K562 (cell line): ENCODE data around the gene C2orf92. TPM values are rescaled to one million over a fixed set of nuclear protein-coding genes. Genes with fewer than 3 reads are reported as not detected.

Experiments
- ATAC-seq: fragments of 200-7000 bp; cut with Tn5 transposase; 3 replicates; pipeline ENCODE4 v1.9.1; 2020; ENCODE audit warnings: moderate library complexity
- BruUV-seq: library from RNA; stranded (reverse); fragments of 400-500 nt; replicated peaks from 2 replicates; lab custom pipeline; 2021; lab: Mats Ljungman, UMichigan
- CTCF ChIA-PET: fragments of 300-600 bp; formaldehyde crosslinking; extraction: SDS; loops from one replicate; lab custom pipeline; 2021; ENCODE audit warnings: low intra/inter-chr PET ratio; lab: Yijun Ruan, JAX
- POLR2A ChIA-PET: fragments of 300-600, 350-650 bp; sonication (Branson Sonifier 250); formaldehyde crosslinking; extraction: SDS; loops from one replicate; lab custom pipeline; 2021; ENCODE audit warnings: antibody characterized with exemption, inconsistent platforms; lab: Yijun Ruan, JAX
- DNase-seq, 4 experiments: peaks; one replicate each; pipeline versions ENCODE4 v3.0.0 to v3.0.0-alpha.2; 2011 to 2018; ENCODE audit warnings: low spot score in 3 of 4, mixed read lengths in 3 of 4; ENCODE audit errors: extremely low read depth in 1 of 4
- FAIRE-seq: peaks from 2 replicates; lab custom pipeline; 2011; peaks lifted over from hg19 to GRCh38; lab: Jason Lieb, UNC
- H2AFZ ChIP-seq: 2 replicates; pipeline ENCODE4 v1.6.0; 2011; ENCODE audit warnings: low read depth, low read length, control low read depth, inconsistent platforms
- H3K27ac ChIP-seq: fragments of 200-600 bp; 3 replicates; pipeline ENCODE4 v1.8.0; 2011; ENCODE audit warnings: low read depth, mild to moderate bottlenecking, control low read depth, inconsistent platforms, low read length, moderate library complexity, mixed read lengths; ENCODE audit errors: extremely low read depth
- H3K27me3 ChIP-seq, 2 experiments: fragments of 300-600 bp in 1 of 2; 2 replicates in 1 of 2; 3 replicates in 1 of 2; pipeline versions ENCODE4 v1.6.0 to v1.8.0; 2011; ENCODE audit warnings: inconsistent platforms in 2 of 2, low read length in 2 of 2, mild to moderate bottlenecking in 1 of 2, mixed read lengths in 1 of 2, moderate library complexity in 1 of 2; ENCODE audit not compliant: control insufficient read depth in 2 of 2, insufficient read depth in 2 of 2
- H3K36me3 ChIP-seq: fragments of 300-600 bp; 3 replicates; pipeline ENCODE4 v1.8.0; 2011; ENCODE audit warnings: mild to moderate bottlenecking, low read length, inconsistent platforms; ENCODE audit not compliant: control insufficient read depth, insufficient read depth
- H3K4me1 ChIP-seq, 2 experiments: fragments of 200-600 bp in 1 of 2; replicated peaks in 1 of 2; 2 replicates in 1 of 2; 3 replicates in 1 of 2; pipeline versions ENCODE4 v1.5.1 to v1.8.0; 2011; ENCODE audit warnings: inconsistent platforms in 2 of 2, low read length in 2 of 2, mild to moderate bottlenecking in 1 of 2, mixed read lengths in 1 of 2, moderate library complexity in 1 of 2; ENCODE audit not compliant: control insufficient read depth in 2 of 2, insufficient read depth in 2 of 2
- H3K4me2 ChIP-seq: 2 replicates; pipeline ENCODE4 v1.6.1; 2011; ENCODE audit warnings: low read length, control low read depth, inconsistent platforms, mixed read lengths; ENCODE audit not compliant: insufficient read depth
- H3K4me3 ChIP-seq: fragments of 200-600 bp; sonication (generic), shearing (Covaris generic); 2 replicates; pipeline ENCODE4 v1.5.1; 2016; ENCODE audit warnings: control low read depth, inconsistent platforms
- H3K79me2 ChIP-seq: fragments of 200-600 bp; 3 replicates; pipeline ENCODE4 v1.8.0; 2011; ENCODE audit warnings: low read length, inconsistent platforms; ENCODE audit not compliant: control insufficient read depth, insufficient read depth
- H3K9ac ChIP-seq, 2 experiments: 2 replicates each; pipeline versions ENCODE4 v1.6.0 to v1.6.1; 2011; ENCODE audit warnings: low read depth in 2 of 2, low read length in 2 of 2, control low read depth in 1 of 2, inconsistent platforms in 1 of 2, mild to moderate bottlenecking in 1 of 2, mixed read lengths in 1 of 2; ENCODE audit not compliant: insufficient read depth in 1 of 2
- H3K9me1 ChIP-seq: one replicate; pipeline ENCODE4 v1.6.0; 2011; ENCODE audit warnings: inconsistent platforms, mild to moderate bottlenecking, low read length, moderate library complexity; ENCODE audit not compliant: control insufficient read depth, insufficient read depth
- H3K9me3 ChIP-seq: replicated peaks from 2 replicates; pipeline ENCODE4 v1.5.1; 2011; ENCODE audit warnings: low read depth, low read length, inconsistent platforms; ENCODE audit not compliant: control insufficient read depth, insufficient read depth
- H4K20me1 ChIP-seq: replicated peaks from 2 replicates; pipeline ENCODE4 v1.6.1; 2011; ENCODE audit warnings: low read length, inconsistent platforms, mixed read lengths; ENCODE audit not compliant: control insufficient read depth, insufficient read depth
- EHMT2 ChIP-seq: fragments of 450-650 bp; IDR thresholded peaks from 2 replicates; pipeline ENCODE4 v1.6.1; 2018; ENCODE audit warnings: antibody characterized with exemption
- FOS ChIP-seq: IDR thresholded peaks from 3 replicates; pipeline ENCODE4 v1.6.1; 2011; ENCODE audit not compliant: insufficient read length; ENCODE audit errors: extremely low read depth
- LEF1 ChIP-seq: fragments of 450-650 bp; IDR thresholded peaks from 2 replicates; pipeline ENCODE4 v1.6.1; 2016; ENCODE audit warnings: mild to moderate bottlenecking
- MXI1 ChIP-seq: IDR thresholded peaks from 2 replicates; pipeline ENCODE4 v1.6.1; 2011; ENCODE audit warnings: low read depth, mild to moderate bottlenecking, improper control_type of control experiment, low read length
- SAFB ChIP-seq: fragments of 200-400 bp; formaldehyde crosslinking; IDR thresholded peaks from 2 replicates; pipeline ENCODE4 v1.6.1; 2017; ENCODE audit warnings: low read depth, low read length, borderline replicate concordance
- THRAP3 ChIP-seq: fragments of 450-650 bp; IDR thresholded peaks from 2 replicates; pipeline ENCODE4 v1.6.1; 2016; ENCODE audit warnings: mild to moderate bottlenecking, inconsistent platforms, borderline replicate concordance
- ZC3H4 ChIP-seq: sonication (generic); formaldehyde crosslinking; IDR thresholded peaks from 2 replicates; pipeline ENCODE4 v1.9.0; 2021; ENCODE audit warnings: missing genetic modification reagents, borderline replicate concordance
- ZNF785 ChIP-seq: fragments of 250-450 bp; sonication (Bioruptor Pico); IDR thresholded peaks from 2 replicates; pipeline ENCODE4 v1.4.0; 2020; ENCODE audit warnings: mild to moderate bottlenecking
- WGBS: fragments of 100-300 bp; shearing (Covaris generic); methylation state at CpG from one replicate; pipeline ENCODE4 v1.1.6; 2016; ENCODE audit warnings: low coverage, mixed read lengths; ENCODE audit not compliant: insufficient coverage; ENCODE audit errors: missing lambda C conversion rate; 5-methylcytosine and 5-hydroxymethylcytosine counted together
- in situ Hi-C: fragments of 300-500 bp; cut with MboI; formaldehyde crosslinking; loops from 4 replicates; pipeline ENCODE4 v1.15.0; 2018; ENCODE audit warnings: inconsistent platforms, mixed read lengths
- intact Hi-C: fragments of 100-400 bp; cut with micrococcal nuclease; formaldehyde crosslinking; loops from 2 replicates; pipeline ENCODE4 v1.14.2; 2022
- polyA plus RNA-seq, 8 experiments: library from polyadenylated mRNA; depleted of rRNA in 4 of 8; stranded (reverse) in 5 of 8; unstranded in 3 of 8; fragments of >200 nt; fragmentation: Nextera tagmentation in 2 of 8; fragmentation: Illumina TruSeq in 1 of 8; extraction: Ambion mirVana in 2 of 8; extraction: Trizol in 1 of 8; gene quantifications; 2 replicates each; pipeline versions ENCODE4 v1.2.1 to v1.2.3, GENCODE V29; 2011 to 2014; ENCODE audit warnings: inconsistent platforms in 1 of 8, missing spikeins in 1 of 8
- total RNA-seq, 7 experiments: library from RNA; depleted of rRNA in 6 of 7; stranded (reverse); fragments of >200 nt in 6 of 7; fragmentation: Illumina TruSeq in 2 of 7; extraction: Trizol in 2 of 7; gene quantifications; 2 replicates each; pipeline versions ENCODE4 v1.2.1 to v1.2.3, GENCODE V29; 2011 to 2021; ENCODE audit warnings: low replicate concordance in 1 of 7
- TF ChIP-seq, protein P1 (sequence below): sonication (generic); formaldehyde crosslinking; IDR thresholded peaks from 2 replicates; pipeline ENCODE4 v1.8.1; 2023; ENCODE audit warnings: missing genetic modification reagents, mild to moderate bottlenecking, borderline replicate concordance
- TF ChIP-seq, protein P2 (sequence below), 2 experiments: fragments of 450-650 bp; IDR thresholded peaks; 2 replicates each; pipeline ENCODE4 v1.6.1; 2018; ENCODE audit warnings: mild to moderate bottlenecking in 2 of 2, low read depth in 1 of 2; ENCODE audit not compliant: partially characterized antibody in 2 of 2
- TF ChIP-seq, protein P3 (sequence below): fragments of 250-450 bp; sonication (Bioruptor Pico); IDR thresholded peaks from 2 replicates; pipeline ENCODE4 v1.8.0; 2021; ENCODE audit warnings: mild to moderate bottlenecking, moderate library complexity

C2orf92 gene
- total and polyA plus RNA-seq, 9 of the 15 experiments (the other 6 are each of a cell fraction or from before 2014, with no cell fraction given) = 0.65 to 6.8 (median 3.6) TPM

- Histone ChIP-seq H3K27me3 (no peaks in the 10 kb centered on the region), H3K27ac (no peak overlapping the region), H3K9me1 (no peaks in the 10 kb centered on the region), H3K36me3 (no peaks in the 10 kb centered on the region), H3K4me1 (peaks cover 11 to 26% of the 10 kb centered on the region in 2 experiments), H4K20me1 (no peaks in the 10 kb centered on the region), H3K4me2 (no peak overlapping the region), H3K4me3 (no peak overlapping the region), H2AFZ (no peak overlapping the region), H3K9ac (no peak overlapping the region), H3K9me3 (no peaks in the 10 kb centered on the region), H3K79me2 (no peaks in the 10 kb centered on the region)
- in situ Hi-C loops (no loop called here), intact Hi-C loops (no loop called here)
- no TSS peak for BruUV-seq
- ChIA-PET CTCF (no interaction called here), POLR2A (interaction anchor here (0.6 to 3.4 kb wide), 4 partner anchors 11 to 27 kb away, joined by 3 to 15 read pairs (median 4); partner anchors contain the start of gene ACTR1B)
- 82% methylated on average over 1 of the region's 1 CpG for WGBS
- FAIRE-seq (no peak), DNase-seq (no peak), ATAC-seq (no peak)
- TF ChIP-seq, protein P1, sequence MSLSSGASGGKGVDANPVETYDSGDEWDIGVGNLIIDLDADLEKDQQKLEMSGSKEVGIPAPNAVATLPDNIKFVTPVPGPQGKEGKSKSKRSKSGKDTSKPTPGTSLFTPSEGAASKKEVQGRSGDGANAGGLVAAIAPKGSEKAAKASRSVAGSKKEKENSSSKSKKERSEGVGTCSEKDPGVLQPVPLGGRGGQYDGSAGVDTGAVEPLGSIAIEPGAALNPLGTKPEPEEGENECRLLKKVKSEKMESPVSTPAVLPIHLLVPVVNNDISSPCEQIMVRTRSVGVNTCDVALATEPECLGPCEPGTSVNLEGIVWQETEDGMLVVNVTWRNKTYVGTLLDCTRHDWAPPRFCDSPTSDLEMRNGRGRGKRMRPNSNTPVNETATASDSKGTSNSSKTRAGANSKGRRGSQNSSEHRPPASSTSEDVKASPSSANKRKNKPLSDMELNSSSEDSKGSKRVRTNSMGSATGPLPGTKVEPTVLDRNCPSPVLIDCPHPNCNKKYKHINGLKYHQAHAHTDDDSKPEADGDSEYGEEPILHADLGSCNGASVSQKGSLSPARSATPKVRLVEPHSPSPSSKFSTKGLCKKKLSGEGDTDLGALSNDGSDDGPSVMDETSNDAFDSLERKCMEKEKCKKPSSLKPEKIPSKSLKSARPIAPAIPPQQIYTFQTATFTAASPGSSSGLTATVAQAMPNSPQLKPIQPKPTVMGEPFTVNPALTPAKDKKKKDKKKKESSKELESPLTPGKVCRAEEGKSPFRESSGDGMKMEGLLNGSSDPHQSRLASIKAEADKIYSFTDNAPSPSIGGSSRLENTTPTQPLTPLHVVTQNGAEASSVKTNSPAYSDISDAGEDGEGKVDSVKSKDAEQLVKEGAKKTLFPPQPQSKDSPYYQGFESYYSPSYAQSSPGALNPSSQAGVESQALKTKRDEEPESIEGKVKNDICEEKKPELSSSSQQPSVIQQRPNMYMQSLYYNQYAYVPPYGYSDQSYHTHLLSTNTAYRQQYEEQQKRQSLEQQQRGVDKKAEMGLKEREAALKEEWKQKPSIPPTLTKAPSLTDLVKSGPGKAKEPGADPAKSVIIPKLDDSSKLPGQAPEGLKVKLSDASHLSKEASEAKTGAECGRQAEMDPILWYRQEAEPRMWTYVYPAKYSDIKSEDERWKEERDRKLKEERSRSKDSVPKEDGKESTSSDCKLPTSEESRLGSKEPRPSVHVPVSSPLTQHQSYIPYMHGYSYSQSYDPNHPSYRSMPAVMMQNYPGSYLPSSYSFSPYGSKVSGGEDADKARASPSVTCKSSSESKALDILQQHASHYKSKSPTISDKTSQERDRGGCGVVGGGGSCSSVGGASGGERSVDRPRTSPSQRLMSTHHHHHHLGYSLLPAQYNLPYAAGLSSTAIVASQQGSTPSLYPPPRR (CRISPR knock-in tag) = no peak
- TF ChIP-seq FOS (no peak), SAFB (no peak), EHMT2 (no peak), ZNF785 (no peak), THRAP3 (no peak), MXI1 (no peak), LEF1 (no peak), ZC3H4 (CRISPR knock-in tag) (no peak)
- TF ChIP-seq, protein P2, sequence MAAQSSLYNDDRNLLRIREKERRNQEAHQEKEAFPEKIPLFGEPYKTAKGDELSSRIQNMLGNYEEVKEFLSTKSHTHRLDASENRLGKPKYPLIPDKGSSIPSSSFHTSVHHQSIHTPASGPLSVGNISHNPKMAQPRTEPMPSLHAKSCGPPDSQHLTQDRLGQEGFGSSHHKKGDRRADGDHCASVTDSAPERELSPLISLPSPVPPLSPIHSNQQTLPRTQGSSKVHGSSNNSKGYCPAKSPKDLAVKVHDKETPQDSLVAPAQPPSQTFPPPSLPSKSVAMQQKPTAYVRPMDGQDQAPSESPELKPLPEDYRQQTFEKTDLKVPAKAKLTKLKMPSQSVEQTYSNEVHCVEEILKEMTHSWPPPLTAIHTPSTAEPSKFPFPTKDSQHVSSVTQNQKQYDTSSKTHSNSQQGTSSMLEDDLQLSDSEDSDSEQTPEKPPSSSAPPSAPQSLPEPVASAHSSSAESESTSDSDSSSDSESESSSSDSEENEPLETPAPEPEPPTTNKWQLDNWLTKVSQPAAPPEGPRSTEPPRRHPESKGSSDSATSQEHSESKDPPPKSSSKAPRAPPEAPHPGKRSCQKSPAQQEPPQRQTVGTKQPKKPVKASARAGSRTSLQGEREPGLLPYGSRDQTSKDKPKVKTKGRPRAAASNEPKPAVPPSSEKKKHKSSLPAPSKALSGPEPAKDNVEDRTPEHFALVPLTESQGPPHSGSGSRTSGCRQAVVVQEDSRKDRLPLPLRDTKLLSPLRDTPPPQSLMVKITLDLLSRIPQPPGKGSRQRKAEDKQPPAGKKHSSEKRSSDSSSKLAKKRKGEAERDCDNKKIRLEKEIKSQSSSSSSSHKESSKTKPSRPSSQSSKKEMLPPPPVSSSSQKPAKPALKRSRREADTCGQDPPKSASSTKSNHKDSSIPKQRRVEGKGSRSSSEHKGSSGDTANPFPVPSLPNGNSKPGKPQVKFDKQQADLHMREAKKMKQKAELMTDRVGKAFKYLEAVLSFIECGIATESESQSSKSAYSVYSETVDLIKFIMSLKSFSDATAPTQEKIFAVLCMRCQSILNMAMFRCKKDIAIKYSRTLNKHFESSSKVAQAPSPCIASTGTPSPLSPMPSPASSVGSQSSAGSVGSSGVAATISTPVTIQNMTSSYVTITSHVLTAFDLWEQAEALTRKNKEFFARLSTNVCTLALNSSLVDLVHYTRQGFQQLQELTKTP (IDR thresholded peaks at IDR 0.05; ENCODE audit: low read depth in 1 of 2, partially characterized antibody in 2 of 2) = no peak
- TF ChIP-seq, protein P3, sequence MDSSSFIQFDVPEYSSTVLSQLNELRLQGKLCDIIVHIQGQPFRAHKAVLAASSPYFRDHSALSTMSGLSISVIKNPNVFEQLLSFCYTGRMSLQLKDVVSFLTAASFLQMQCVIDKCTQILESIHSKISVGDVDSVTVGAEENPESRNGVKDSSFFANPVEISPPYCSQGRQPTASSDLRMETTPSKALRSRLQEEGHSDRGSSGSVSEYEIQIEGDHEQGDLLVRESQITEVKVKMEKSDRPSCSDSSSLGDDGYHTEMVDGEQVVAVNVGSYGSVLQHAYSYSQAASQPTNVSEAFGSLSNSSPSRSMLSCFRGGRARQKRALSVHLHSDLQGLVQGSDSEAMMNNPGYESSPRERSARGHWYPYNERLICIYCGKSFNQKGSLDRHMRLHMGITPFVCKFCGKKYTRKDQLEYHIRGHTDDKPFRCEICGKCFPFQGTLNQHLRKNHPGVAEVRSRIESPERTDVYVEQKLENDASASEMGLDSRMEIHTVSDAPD = no peak
Observed at GRCh38 chr2:97676620-97677019, 7.1 kb downstream of the C2orf92 start.
